Body of pancreas (tissue), 4 donors: ENCODE results near the gene MAMDC2. TPM values are rescaled to one million over a fixed set of nuclear protein-coding genes. Genes with fewer than 3 reads are reported as not detected.
"Not testable (repeated sequence)": the region's sequence is repeated elsewhere in the genome, so short reads cannot be mapped to it uniquely, and the experiment has no call there.

Source experiments
- ATAC-seq: fragments of 150-250 bp; one replicate; pipeline ENCODE4 v1.9.1; 2016
- DNase-seq, 4 donors: peaks; one replicate each; pipeline ENCODE4 v3.0.0-alpha.2; 2019
- H3K27ac ChIP-seq, 4 donors: fragments of 200-600 bp; sonication (generic); 1 replicate in 3 of 4; 2 replicates in 1 of 4; pipeline versions ENCODE4 v1.5.1 to v1.6.1; 2016 to 2019; ENCODE audit warnings: mild to moderate bottlenecking in 1 of 4, mixed read lengths in 1 of 4, moderate library complexity in 1 of 4
- H3K27me3 ChIP-seq, 2 donors: fragments of 200-600 bp; sonication (generic); one replicate each; pipeline ENCODE4 v1.6.0; 2016; ENCODE audit warnings: mild to moderate bottlenecking in 1 of 2
- H3K36me3 ChIP-seq, 2 donors: fragments of 200-600 bp; sonication (generic); replicated peaks in 1 of 2; 2 replicates each; pipeline ENCODE4 v1.5.1; 2016; ENCODE audit warnings: low read depth in 2 of 2; ENCODE audit not compliant: insufficient read depth in 1 of 2
- H3K4me1 ChIP-seq: fragments of 200-600 bp; sonication (generic); one replicate; pipeline ENCODE4 v1.6.0; 2016
- H3K4me3 ChIP-seq, 2 donors: fragments of 200-600 bp; sonication (generic); 1 replicate in 1 of 2; 2 replicates in 1 of 2; pipeline ENCODE4 v1.5.1; 2016 to 2019
- H3K9me3 ChIP-seq, 3 donors: fragments of 200-600 bp; sonication (generic); 1 replicate in 2 of 3; 2 replicates in 1 of 3; pipeline ENCODE4 v1.5.1; 2016
- POLR2A ChIP-seq, 3 donors: fragments of 450-650 bp; IDR thresholded peaks; one replicate each; pipeline ENCODE4 v1.6.1; 2016; ENCODE audit warnings: antibody characterized with exemption in 3 of 3, mild to moderate bottlenecking in 2 of 3
- WGBS, 2 donors: methylation state at CpG; one replicate each; pipeline ENCODE4 v1.1.5; 2017; 5-methylcytosine and 5-hydroxymethylcytosine counted together
- intact Hi-C: fragments of 100-400 bp; cut with DNase I; formaldehyde crosslinking; loops from one replicate; pipeline ENCODE4 v1.15.1; 2023
- total RNA-seq, 2 donors: library from RNA; depleted of rRNA; stranded (reverse); fragments of >200 nt; gene quantifications; one replicate each; pipeline ENCODE4 v1.1.0, GENCODE V29; 2016
- TF ChIP-seq, protein P1 (sequence below), 7 experiments: fragments of 450-650 bp in 4 of 7; fragments of 200-600 bp in 3 of 7; sonication (generic) in 3 of 7; IDR thresholded peaks; one replicate each; pipeline ENCODE4 v1.5.1; 2016 to 2019; ENCODE audit warnings: antibody characterized with exemption in 7 of 7

Gene MAMDC2
- total RNA-seq, 2 donors from 2014 or later, result 4.0 to 17.1 TPM

DNA sequence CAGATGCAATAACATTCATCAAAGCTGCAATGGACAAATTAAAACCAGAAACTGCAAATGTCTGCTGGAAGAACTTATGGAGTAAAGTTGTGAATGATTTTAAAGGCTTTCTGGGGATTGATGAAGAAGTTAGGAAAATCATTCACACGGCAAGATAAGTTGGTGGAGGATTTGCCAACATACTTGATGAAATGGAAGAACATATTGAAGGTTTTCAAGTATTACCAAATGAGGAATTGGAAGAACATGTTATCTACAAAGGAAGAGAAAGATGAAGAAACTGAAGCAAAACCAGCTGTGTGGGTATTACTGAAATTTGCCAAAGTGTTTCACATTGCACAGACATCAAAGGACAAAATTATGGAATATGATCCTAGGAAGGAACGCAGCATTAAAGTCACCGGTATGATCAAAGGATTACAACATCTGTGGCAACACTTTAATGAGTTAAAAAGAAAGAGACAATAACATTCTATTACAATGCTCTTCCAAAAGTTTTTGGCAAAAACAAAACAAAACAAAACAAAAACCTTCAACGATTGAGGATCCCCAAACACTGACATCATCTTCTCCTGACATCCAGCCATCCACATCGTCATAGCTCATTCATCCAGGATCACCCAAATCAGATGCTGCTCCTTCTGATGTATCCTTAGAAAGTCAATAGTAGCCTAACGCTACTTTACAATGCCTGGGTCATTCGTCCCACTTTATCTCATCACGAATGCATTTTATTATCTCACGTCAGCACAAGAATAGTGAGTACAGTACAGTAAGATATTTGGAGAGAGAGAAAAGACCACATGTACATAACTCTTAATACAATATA is 153.8 kb downstream of the MAMDC2 start:
- H3K27me3 ChIP-seq, result no peaks in the 10 kb centered on the region
- H3K9me3 ChIP-seq, result no peaks in the 10 kb centered on the region
- 83% methylated on average over 9 of the region's 9 CpGs for WGBS, 2 donors
- H3K4me1 ChIP-seq, result no peaks in the 10 kb centered on the region
- DNase-seq (no peak), ATAC-seq (no peak)
- no peak overlapping the region for H3K27ac ChIP-seq
- no peaks in the 10 kb centered on the region for H3K36me3 ChIP-seq
- intact Hi-C loops, result no loop called here
- no peak overlapping the region for H3K4me3 ChIP-seq
- TF ChIP-seq, protein P1, sequence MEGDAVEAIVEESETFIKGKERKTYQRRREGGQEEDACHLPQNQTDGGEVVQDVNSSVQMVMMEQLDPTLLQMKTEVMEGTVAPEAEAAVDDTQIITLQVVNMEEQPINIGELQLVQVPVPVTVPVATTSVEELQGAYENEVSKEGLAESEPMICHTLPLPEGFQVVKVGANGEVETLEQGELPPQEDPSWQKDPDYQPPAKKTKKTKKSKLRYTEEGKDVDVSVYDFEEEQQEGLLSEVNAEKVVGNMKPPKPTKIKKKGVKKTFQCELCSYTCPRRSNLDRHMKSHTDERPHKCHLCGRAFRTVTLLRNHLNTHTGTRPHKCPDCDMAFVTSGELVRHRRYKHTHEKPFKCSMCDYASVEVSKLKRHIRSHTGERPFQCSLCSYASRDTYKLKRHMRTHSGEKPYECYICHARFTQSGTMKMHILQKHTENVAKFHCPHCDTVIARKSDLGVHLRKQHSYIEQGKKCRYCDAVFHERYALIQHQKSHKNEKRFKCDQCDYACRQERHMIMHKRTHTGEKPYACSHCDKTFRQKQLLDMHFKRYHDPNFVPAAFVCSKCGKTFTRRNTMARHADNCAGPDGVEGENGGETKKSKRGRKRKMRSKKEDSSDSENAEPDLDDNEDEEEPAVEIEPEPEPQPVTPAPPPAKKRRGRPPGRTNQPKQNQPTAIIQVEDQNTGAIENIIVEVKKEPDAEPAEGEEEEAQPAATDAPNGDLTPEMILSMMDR (IDR thresholded peaks at IDR 0.05), result no peak
- no peak for TF ChIP-seq POLR2A (IDR thresholded peaks at IDR 0.05)

DNA sequence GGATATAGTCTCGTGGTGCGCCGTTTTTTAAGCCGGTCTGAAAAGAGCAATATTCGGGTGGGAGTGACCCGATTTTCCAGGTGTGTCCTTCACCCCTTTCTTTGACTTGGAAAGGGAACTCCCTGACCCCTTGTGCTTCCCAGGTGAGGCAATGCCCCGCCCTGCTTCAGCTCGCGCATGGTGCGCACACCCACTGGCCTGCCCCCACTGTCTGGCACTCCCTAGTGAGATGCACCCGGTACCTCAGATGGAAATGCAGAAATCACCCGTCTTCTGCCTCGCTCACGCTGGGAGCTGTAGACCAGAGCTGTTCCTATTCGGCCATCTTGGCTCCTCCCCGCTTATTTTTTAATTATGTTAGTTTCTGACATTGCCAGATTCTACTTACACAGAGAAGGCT is 161.1 kb downstream of the MAMDC2 start:
- DNase-seq, H3K9me3 ChIP-seq, ATAC-seq, H3K27me3 ChIP-seq, H3K27ac ChIP-seq, intact Hi-C loops, H3K36me3 ChIP-seq, H3K4me1 ChIP-seq, H3K4me3 ChIP-seq: not testable (repeated sequence)
- 96 to 97% methylated on average over 10 to 13 of the region's 16 CpGs for WGBS, 2 donors

DNA sequence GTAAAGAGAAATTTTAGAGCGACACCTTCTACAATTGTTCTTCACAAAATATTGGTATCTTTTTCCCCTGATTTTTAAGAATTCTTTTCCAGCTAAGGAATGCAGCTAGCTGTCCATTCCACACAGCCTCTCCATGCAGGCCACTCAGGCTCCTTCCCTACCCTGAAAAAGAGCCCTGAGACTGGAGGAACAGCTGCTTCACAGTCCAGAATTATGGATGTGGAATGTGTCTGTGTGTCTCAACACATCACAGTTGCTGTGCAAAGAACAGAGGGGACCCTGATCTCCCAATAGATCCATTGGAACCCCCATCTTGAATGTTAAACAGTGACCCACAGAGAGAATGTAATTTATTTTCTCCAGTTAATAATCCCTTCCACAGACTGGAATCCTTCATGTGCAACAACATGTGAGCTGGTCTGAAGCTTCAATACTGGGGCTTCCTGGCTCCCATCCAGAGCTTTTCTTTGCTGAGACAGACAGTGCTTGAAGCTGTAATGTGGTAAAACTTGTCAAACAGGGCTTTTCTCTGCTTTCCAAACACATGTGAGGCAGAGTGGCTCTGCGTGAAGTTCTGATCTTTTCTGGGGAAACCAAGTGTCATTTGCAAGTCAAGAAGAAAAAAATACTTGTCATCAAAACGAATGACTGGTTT is 161.8 kb downstream of the MAMDC2 start:
- WGBS, 2 donors, result 56 to 72% methylated on average over 3 of the region's 3 CpGs
- Histone ChIP-seq H3K4me3 (no peak overlapping the region), H3K4me1 (no peaks in the 10 kb centered on the region), H3K36me3 (no peaks in the 10 kb centered on the region), H3K27ac (no peak overlapping the region), H3K9me3 (peaks cover 0 to 8% (median 0%) of the 10 kb centered on the region in 3 donors), H3K27me3 (no peaks in the 10 kb centered on the region)
- TF ChIP-seq, protein P1 (IDR thresholded peaks at IDR 0.05), result no peak
- TF ChIP-seq POLR2A (IDR thresholded peaks at IDR 0.05), result no peak
- DNase-seq (no peak), ATAC-seq (no peak)
- intact Hi-C loops, result no loop called here

DNA sequence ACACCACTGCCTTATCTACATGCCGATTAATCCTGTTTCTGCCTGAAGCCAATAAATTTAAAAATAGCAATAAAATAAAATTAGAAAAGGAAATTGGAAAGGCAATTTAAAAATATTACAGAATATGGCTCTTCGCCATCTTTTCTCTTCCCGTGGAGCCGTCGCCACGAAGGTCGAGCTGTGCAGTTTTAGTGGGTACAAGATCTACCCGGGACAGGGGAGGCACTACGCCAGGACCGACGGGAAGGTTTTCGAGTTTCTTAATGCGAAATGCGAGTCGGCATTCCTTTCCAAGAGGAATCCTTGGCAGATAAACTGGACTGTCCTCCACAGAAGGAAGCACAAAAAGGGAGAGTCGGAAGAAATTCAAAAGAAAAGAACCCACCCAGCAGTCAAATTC is 173.4 kb downstream of the MAMDC2 start:
- Histone ChIP-seq H3K4me1 (no peaks in the 10 kb centered on the region), H3K9me3 (no peaks in the 10 kb centered on the region), H3K4me3 (no peak overlapping the region), H3K36me3 (no peaks in the 10 kb centered on the region), H3K27ac (no peak overlapping the region), H3K27me3 (no peaks in the 10 kb centered on the region)
- ATAC-seq, result no peak
- no peak for TF ChIP-seq POLR2A (IDR thresholded peaks at IDR 0.05)
- TF ChIP-seq, protein P1 (IDR thresholded peaks at IDR 0.05), result no peak
- WGBS, 2 donors, result 87 to 90% methylated on average over 16 of the region's 16 CpGs
- no peak for DNase-seq
- intact Hi-C loops, result no loop called here

DNA sequence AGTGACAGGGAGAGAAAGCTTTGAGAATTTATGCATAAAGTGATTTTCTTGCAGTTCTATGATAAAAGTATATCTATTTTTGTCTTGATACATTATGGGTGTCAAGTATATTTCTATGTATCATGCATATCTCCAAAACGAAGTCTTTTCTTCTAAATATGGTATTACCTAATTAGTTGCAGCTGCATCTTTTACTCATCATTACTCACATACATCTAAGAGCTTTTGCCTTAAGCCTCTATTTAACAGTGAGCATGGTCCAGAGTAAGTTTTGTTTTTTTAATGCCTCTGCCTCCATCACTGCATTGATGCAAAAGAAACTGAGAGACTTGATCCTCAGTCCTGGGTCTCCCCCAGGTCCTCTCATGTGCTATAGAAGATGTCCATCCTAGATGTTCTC is 175.1 kb downstream of the MAMDC2 start:
- no peaks in the 10 kb centered on the region for H3K27me3 ChIP-seq
- no peaks in the 10 kb centered on the region for H3K9me3 ChIP-seq
- WGBS, 2 donors, result 73 to 88% methylated on average over 1 of the region's 1 CpG
- no peaks in the 10 kb centered on the region for H3K36me3 ChIP-seq
- ATAC-seq, result no peak
- no peaks in the 10 kb centered on the region for H3K4me1 ChIP-seq
- TF ChIP-seq, protein P1 (IDR thresholded peaks at IDR 0.05), result no peak
- TF ChIP-seq POLR2A (IDR thresholded peaks at IDR 0.05), result no peak
- H3K27ac ChIP-seq, result no peak overlapping the region
- H3K4me3 ChIP-seq, result no peak overlapping the region
- no peak for DNase-seq
- intact Hi-C loops, result no loop called here
